Neuron (in vitro differentiated cells): Measurements from ENCODE around the gene KLK13.

Source experiments
- H2AFZ ChIP-seq: one replicate; pipeline ENCODE4 v1.6.1; 2013; ENCODE audit warnings: low read depth, mild to moderate bottlenecking, inconsistent platforms, low read length, moderate library complexity
- H3K27me3 ChIP-seq: one replicate; pipeline ENCODE4 v1.6.1; 2013; ENCODE audit warnings: low read length; ENCODE audit not compliant: insufficient read depth
- H3K36me3 ChIP-seq: one replicate; pipeline ENCODE4 v1.6.1; 2013; ENCODE audit warnings: low read length; ENCODE audit not compliant: insufficient read depth
- H3K4me1 ChIP-seq: one replicate; pipeline ENCODE4 v1.6.1; 2013; ENCODE audit warnings: low read length; ENCODE audit not compliant: insufficient read depth
- H3K4me3 ChIP-seq: 2 replicates; pipeline ENCODE4 v1.5.1; 2013; ENCODE audit warnings: mild to moderate bottlenecking, low read length, moderate library complexity
- H3K9me3 ChIP-seq: one replicate; pipeline ENCODE4 v1.6.1; 2013; ENCODE audit warnings: low read length

KLK13 gene

GRCh38 chr19:51098365-51099046 is 33.6 kb upstream of the KLK13 start:
- H3K9me3 ChIP-seq: no peaks in the 10 kb centered on the region
- H3K27me3 ChIP-seq: no peaks in the 10 kb centered on the region
- no peak overlapping the region for H3K4me3 ChIP-seq
- peaks cover 23% of the 10 kb centered on the region for H3K36me3 ChIP-seq
- H3K4me1 ChIP-seq: no peaks in the 10 kb centered on the region
- H2AFZ ChIP-seq: no peak overlapping the region

GRCh38 chr19:51097796-51098195 is 32.9 kb upstream of the KLK13 start:
- no peaks in the 10 kb centered on the region for H3K27me3 ChIP-seq
- H3K9me3 ChIP-seq: no peaks in the 10 kb centered on the region
- H3K4me3 ChIP-seq: no peak overlapping the region
- H3K36me3 ChIP-seq: peaks cover 20% of the 10 kb centered on the region
- no peaks in the 10 kb centered on the region for H3K4me1 ChIP-seq
- no peak overlapping the region for H2AFZ ChIP-seq

DNA sequence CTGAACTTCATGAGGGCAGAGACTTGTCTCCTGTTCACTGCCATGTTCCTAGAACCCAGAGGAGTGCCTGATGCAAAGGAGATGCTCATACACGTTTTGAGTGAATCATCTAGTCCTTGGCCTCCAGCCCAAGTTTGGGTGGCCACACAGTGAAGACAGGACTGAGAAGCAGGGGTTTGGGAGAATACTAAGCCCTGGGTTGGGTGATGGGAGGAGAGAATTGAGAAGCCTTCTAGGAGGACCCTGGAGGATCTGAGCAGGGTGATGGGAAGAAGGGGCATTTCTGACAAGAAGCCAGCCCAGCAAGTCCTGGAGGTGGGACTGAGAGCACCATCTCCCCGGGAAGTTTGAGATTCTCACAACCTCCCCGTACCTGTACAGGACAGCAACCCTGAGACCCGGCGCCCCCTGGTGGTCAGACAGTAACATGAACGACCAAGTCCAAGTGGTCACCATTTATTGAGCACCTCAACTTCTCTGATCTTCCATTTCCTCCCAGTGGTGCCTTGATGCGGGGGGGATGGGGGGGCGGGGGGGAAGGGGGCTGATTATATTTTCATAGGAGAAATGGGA is 32.4 kb upstream of the KLK13 start:
- no peaks in the 10 kb centered on the region for H3K9me3 ChIP-seq
- H3K4me1 ChIP-seq: no peaks in the 10 kb centered on the region
- no peak overlapping the region for H3K4me3 ChIP-seq
- no peaks in the 10 kb centered on the region for H3K27me3 ChIP-seq
- H2AFZ ChIP-seq: no peak overlapping the region
- H3K36me3 ChIP-seq: peaks cover 15% of the 10 kb centered on the region

GRCh38 chr19:51096473-51097165 is 31.7 kb upstream of the KLK13 start:
- Histone ChIP-seq H3K9me3 (no peaks in the 10 kb centered on the region), H3K36me3 (peaks cover 12% of the 10 kb centered on the region), H2AFZ (no peak overlapping the region), H3K4me3 (no peak overlapping the region), H3K4me1 (no peaks in the 10 kb centered on the region), H3K27me3 (no peaks in the 10 kb centered on the region)

- no peaks in the 10 kb centered on the region for H3K4me1 ChIP-seq
- peaks cover 12% of the 10 kb centered on the region for H3K36me3 ChIP-seq
- H2AFZ ChIP-seq: no peak overlapping the region
- no peak overlapping the region for H3K4me3 ChIP-seq
- no peaks in the 10 kb centered on the region for H3K27me3 ChIP-seq
- H3K9me3 ChIP-seq: no peaks in the 10 kb centered on the region
These were observed 29.9 kb upstream of the KLK13 start for GRCh38 chr19:51094696-51095279.

- Histone ChIP-seq H3K36me3 (peaks cover 7% of the 10 kb centered on the region), H2AFZ (no peak overlapping the region), H3K4me1 (no peaks in the 10 kb centered on the region), H3K9me3 (no peaks in the 10 kb centered on the region), H3K4me3 (no peak overlapping the region), H3K27me3 (no peaks in the 10 kb centered on the region)
These were observed 28.8 kb upstream of the KLK13 start for GRCh38 chr19:51093510-51094345.

DNA sequence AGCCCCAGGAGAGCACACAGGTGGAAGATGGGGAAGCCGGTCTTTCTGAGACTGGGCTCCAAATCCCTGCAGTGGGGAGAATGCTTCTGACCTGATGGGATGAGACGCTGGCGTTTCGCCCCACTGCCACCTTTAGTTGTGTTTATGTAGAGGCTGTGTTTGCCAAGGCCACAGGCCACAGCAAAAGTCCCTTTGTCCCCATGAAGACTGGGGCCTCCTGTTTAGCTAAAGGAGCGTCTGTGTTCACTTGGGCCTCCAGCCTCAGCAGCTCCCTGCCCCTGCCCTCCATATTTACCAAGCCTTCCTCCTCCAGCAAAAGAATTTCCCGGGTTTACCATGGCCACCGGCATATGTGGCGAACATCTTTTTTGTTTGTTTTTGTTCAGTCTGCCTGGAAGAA is 28.2 kb upstream of the KLK13 start:
- no peak overlapping the region for H3K4me3 ChIP-seq
- no peaks in the 10 kb centered on the region for H3K27me3 ChIP-seq
- no peaks in the 10 kb centered on the region for H3K4me1 ChIP-seq
- H2AFZ ChIP-seq: no peak overlapping the region
- peaks cover 5% of the 10 kb centered on the region for H3K36me3 ChIP-seq
- H3K9me3 ChIP-seq: no peaks in the 10 kb centered on the region

DNA sequence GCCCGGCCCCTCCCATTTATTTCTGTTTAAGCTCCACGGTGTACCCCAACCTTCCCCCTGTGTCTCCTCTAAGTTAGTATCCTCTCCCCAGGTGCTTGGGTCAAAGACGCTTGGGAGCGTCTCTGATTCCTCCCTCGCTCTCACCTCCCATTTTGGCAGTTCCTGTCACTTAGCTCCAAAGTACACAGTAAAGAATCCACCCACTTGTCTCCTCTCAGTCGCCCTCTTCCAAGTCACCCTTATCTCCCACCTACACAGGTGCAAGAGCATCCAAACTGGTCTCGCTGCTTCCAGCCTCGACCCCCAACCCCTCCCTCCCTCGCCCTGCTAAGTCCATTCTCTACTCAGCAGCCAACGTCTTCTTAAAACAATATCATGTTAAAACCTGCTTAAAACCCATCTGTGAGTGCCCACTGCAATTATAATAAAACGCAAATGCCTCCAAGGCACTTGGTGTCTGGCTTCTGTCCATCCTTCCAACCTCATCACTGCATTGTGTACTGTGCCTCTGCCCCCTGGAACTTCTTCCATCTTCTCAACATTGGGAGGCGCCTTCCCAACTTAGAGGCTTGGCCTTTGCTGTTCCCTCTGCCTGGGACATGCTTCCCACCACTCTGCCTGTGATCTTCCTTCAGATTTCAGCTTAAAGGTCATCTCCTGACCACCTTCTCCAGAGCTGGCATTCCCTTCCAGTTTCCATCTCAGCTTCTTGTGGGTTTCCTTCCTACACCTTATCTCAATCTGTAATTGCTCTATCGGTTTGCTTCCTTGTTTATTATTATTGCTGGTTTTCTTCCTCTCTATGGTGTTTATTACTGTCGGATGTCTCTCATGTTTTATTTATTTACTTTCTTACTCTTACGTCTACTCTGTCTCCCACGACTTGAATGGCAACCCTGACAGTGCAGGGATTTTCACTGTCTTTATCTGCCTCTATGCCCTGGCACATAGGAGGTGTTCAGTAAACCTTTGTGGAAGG is 27.3 kb upstream of the KLK13 start:
- no peaks in the 10 kb centered on the region for H3K36me3 ChIP-seq
- H3K9me3 ChIP-seq: no peaks in the 10 kb centered on the region
- H3K4me3 ChIP-seq: no peak overlapping the region
- no peaks in the 10 kb centered on the region for H3K27me3 ChIP-seq
- no peak overlapping the region for H2AFZ ChIP-seq
- H3K4me1 ChIP-seq: no peaks in the 10 kb centered on the region

DNA sequence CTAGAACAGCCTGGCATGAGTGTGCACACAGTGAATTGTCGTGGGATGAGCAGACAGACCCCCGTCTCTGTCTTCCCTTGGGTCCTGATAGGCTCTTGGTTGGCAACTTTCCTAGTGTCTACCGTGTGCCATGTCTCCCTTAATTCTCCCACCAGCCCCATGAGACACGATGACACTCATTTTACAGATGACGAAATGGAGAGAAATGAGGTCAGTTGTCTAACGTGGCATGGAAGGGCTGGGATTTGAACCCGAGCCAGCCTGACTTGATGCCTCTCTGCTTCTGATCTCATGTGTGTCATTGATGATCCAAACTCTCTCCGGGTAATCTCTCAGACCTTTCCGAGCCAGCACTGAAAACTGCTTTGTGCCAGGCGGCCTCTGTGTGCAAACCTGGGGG is 26.2 kb upstream of the KLK13 start:
- Histone ChIP-seq H3K4me1 (no peaks in the 10 kb centered on the region), H3K9me3 (no peaks in the 10 kb centered on the region), H3K27me3 (peaks cover 3% of the 10 kb centered on the region), H3K36me3 (no peaks in the 10 kb centered on the region), H2AFZ (no peak overlapping the region), H3K4me3 (no peak overlapping the region)

DNA sequence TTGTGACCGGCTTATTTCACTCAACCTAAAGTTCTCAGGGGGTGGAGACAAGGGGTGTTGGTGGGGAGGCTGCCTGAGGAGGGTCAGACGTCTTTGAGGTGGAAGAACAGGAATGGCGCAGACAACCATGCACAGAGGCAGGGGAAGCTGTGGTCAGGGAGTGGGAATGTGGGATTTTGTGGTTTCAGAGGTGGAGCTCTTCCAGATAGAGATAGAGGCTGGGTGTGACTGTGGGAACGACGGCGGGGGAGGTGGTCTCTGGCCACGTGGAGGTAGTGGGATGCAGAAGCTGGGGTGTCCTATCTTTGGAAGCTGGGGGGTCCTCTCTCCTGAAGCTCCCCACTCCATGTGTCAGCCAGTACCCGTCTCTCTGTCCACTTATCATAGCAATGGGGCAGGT is 25.6 kb upstream of the KLK13 start:
- Histone ChIP-seq H3K9me3 (no peaks in the 10 kb centered on the region), H3K36me3 (no peaks in the 10 kb centered on the region), H3K27me3 (peaks cover 3% of the 10 kb centered on the region), H3K4me1 (no peaks in the 10 kb centered on the region), H3K4me3 (no peak overlapping the region), H2AFZ (no peak overlapping the region)

DNA sequence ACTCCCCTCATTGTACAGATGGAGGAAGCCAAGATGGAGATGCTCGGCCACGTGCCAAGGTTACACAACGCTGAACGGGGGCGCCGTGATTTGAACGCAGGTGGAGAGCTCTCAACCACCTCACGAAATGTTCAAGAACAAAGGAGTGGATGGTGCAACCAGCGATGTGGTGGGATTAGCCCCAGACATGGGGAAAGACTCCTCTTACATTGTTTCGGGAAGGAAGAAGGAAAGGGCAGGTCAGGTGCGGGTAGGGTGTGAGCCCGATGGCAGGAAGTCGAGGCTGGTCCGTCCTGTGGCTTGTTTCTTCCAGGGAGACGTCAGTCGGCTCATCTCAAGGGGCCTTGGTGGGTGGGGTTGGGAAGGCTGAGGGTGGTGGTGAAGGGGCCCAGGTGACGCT is 24.9 kb upstream of the KLK13 start:
- no peak overlapping the region for H2AFZ ChIP-seq
- H3K9me3 ChIP-seq: no peaks in the 10 kb centered on the region
- H3K4me3 ChIP-seq: no peak overlapping the region
- H3K4me1 ChIP-seq: no peaks in the 10 kb centered on the region
- H3K36me3 ChIP-seq: no peaks in the 10 kb centered on the region
- peaks cover 6% of the 10 kb centered on the region for H3K27me3 ChIP-seq
